Heart right ventricle (tissue), 16 donors: ENCODE data around the gene ELFN2. TPM values are rescaled to one million over a fixed set of nuclear protein-coding genes. Genes with fewer than 3 reads are reported as not detected.
A peak's percentile ranks its signal among the peaks of the same experiment; 100 is the strongest.

Experiments
- ATAC-seq, 8 donors: fragments of 200-7000 bp; cut with Tn5 transposase; one replicate each; pipeline ENCODE4 v1.9.1; 2020; ENCODE audit warnings: mild to moderate bottlenecking in 8 of 8, moderate library complexity in 8 of 8, moderate number of reproducible peaks in 1 of 8
- DNase-seq, 2 donors: peaks; one replicate each; pipeline ENCODE4 v3.0.0-alpha.2; 2020
- H3K27ac ChIP-seq, 10 donors: fragments of 200-600 bp; sonication (generic) in 2 of 10; one replicate each; pipeline versions ENCODE4 v1.5.0 to v1.8.0; 2020 to 2022; ENCODE audit warnings: mild to moderate bottlenecking in 3 of 10
- H3K27me3 ChIP-seq, 7 donors: fragments of 200-600 bp; one replicate each; pipeline ENCODE4 v1.8.0; 2021 to 2022; ENCODE audit warnings: mild to moderate bottlenecking in 2 of 7
- H3K36me3 ChIP-seq, 9 donors: fragments of 200-600 bp; sonication (generic) in 1 of 9; one replicate each; pipeline versions ENCODE4 v1.5.0 to v1.8.0; 2020 to 2022; ENCODE audit warnings: mild to moderate bottlenecking in 2 of 9
- H3K4me1 ChIP-seq, 9 donors: fragments of 200-600 bp; sonication (generic) in 1 of 9; one replicate each; pipeline versions ENCODE4 v1.5.0 to v1.8.0; 2020 to 2022; ENCODE audit warnings: mild to moderate bottlenecking in 4 of 9
- H3K4me3 ChIP-seq, 10 donors: fragments of 200-600 bp; sonication (generic) in 2 of 10; one replicate each; pipeline versions ENCODE4 v1.5.0 to v1.8.0; 2020 to 2022; ENCODE audit warnings: mild to moderate bottlenecking in 7 of 10, moderate library complexity in 2 of 10
- H3K9me3 ChIP-seq, 11 donors: fragments of 200-600 bp in 10 of 11; sonication (generic) in 2 of 11; one replicate each; pipeline versions ENCODE4 v1.5.0 to v1.8.0; 2013 to 2022; ENCODE audit warnings: mild to moderate bottlenecking in 2 of 11, control low read depth in 1 of 11, moderate library complexity in 1 of 11
- WGBS, 2 donors: extraction: QIAGEN DNeasy Blood & Tissue Kit; methylation state at CpG; one replicate each; pipeline ENCODE4 v1.1.7; 2013; ENCODE audit warnings: inconsistent platforms in 1 of 2; 5-methylcytosine and 5-hydroxymethylcytosine counted together
- intact Hi-C, 10 donors: fragments of 100-400 bp; cut with DNase I; formaldehyde crosslinking; loops; one replicate each; pipeline versions ENCODE4 v1.11.1 to v1.14.2; 2022
- polyA plus RNA-seq, 2 donors: library from polyadenylated mRNA; stranded (reverse); fragments of 200-250 nt; gene quantifications; one replicate each; pipeline ENCODE4 v1.2.3, GENCODE V29; 2013
- total RNA-seq, 10 donors: library from RNA; stranded (reverse); fragmentation: NEBNext Ultra II Directional in 3 of 10; extraction: Animal tissue kit (Norgen Biotek cat#: 25700) in 3 of 10; gene quantifications; one replicate each; pipeline versions ENCODE4 v1.2.1 to v1.2.4, GENCODE V29; 2021 to 2023
- TF ChIP-seq, protein P1 (sequence below), 9 donors: fragments of 200-600 bp; sonication (generic) in 2 of 9; IDR thresholded peaks; one replicate each; pipeline versions ENCODE4 v1.5.0 to v1.8.0; 2021 to 2022; ENCODE audit warnings: antibody characterized with exemption in 9 of 9, mild to moderate bottlenecking in 5 of 9, moderate library complexity in 1 of 9
- donor health status: Arrhythmogenic right ventricular cardiomyopathy.
- donor health status: ischemic (EF 13 %, LVEDD 7.1; RV severe dilation, severe dysfunction).
- donor health status: healthy with polysubstance abuse.
- donor health status: DM: no; HTN: yes; CAD: no.
- donor health status: DM: no; HTN: no; CAD: no.
- donor health status: ischemic (EF 25% LVEDD 6.9; RV normal size, moderate dysfunction).
- donor health status: ischemic (EF 25% LVEDD 5.7; RV mildly dilated, moderate dysfunction).
- donor health status: healthy.
- donor health status: DM: yes; HTN: yes; CAD: no.
- donor health status: Ischemic cardiomyopathy.
- donor health status: ischemic (EF 35%, LVEDD 5.7; RV mildly dilated, moderate dysfunction).
- donor health status: nonischemic (EF 11% LVEDD 7.7; RV severe dilation, severe dysfunction).
- donor health status: DM: yes; HTN: yes; CAD: no.
- donor health status: PGD.
- donor health status: ischemic (EF 29% LVEDD 5.4; RV normal size, mild dysfunction).
- donor health status: nonischemic (EF 23%, LVEDD 6.1; RV moderate dilation, normal function).

Gene ELFN2
- total and polyA plus RNA-seq, 12 donors: under 0.01 to 0.21 (median 0.05) TPM; not detected in 4

DNA sequence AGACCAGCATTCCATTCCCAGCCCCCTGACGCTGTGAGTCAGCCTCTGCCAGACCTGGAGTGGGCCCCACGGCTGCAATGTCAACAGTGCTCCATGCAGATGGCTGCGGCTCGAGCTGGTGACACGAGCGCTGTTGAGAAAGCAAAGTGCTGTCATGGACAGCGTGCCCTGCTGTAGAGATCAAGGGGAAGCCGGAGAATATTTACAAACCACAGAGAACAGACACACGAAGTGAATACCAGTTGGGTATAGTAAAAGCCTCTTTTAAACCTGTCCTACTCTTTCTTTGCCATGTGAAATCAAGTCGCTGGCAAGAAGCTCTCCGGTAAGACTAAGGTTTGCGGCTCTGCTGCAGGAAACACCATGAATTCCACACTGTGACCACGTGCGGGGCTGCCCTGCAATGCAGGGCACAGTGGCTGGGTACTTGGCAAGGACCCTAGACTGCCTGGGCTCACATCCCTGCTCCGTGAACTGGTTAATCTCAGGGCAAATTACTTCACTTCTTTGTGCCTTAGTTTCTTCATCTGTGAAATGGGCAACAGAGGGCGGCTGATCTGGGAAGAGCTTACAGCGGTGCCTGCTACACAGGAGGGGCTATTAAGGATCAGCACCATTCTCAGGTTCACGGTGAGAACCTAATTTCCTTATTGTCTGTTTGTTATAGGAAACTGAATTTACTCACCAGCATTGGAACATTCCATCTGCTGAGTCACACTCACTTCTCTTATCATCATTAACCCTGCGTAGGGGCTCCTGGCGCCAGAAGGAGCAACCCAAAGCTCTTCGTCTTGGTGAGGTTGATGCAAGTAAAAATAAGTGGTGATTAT lies 27.8 kb upstream of the ELFN2 start:
- DNase-seq (no peak), ATAC-seq (peak in 1 of 8 donors; percentile 47)
- H3K4me3 ChIP-seq: no peak overlapping the region
- H3K4me1 ChIP-seq: peaks cover 0 to 5% (median 0%) of the 10 kb centered on the region in 9 donors
- intact Hi-C loops: loop anchor here in 4 of 10 donors (5.0 to 10.0 kb wide), 4 partner anchors 138 to 193 kb away; no protein-coding TSS in a partner anchor
- TF ChIP-seq, protein P1, sequence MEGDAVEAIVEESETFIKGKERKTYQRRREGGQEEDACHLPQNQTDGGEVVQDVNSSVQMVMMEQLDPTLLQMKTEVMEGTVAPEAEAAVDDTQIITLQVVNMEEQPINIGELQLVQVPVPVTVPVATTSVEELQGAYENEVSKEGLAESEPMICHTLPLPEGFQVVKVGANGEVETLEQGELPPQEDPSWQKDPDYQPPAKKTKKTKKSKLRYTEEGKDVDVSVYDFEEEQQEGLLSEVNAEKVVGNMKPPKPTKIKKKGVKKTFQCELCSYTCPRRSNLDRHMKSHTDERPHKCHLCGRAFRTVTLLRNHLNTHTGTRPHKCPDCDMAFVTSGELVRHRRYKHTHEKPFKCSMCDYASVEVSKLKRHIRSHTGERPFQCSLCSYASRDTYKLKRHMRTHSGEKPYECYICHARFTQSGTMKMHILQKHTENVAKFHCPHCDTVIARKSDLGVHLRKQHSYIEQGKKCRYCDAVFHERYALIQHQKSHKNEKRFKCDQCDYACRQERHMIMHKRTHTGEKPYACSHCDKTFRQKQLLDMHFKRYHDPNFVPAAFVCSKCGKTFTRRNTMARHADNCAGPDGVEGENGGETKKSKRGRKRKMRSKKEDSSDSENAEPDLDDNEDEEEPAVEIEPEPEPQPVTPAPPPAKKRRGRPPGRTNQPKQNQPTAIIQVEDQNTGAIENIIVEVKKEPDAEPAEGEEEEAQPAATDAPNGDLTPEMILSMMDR (IDR thresholded peaks at IDR 0.05): no peak
- H3K27ac ChIP-seq: no peak overlapping the region
- 40 to 49% methylated on average over 21 of the region's 21 CpGs for WGBS, 2 donors
- H3K9me3 ChIP-seq: peaks cover 0 to 13% (median 0%) of the 10 kb centered on the region in 11 donors
- peaks cover 5 to 67% (median 32%) of the 10 kb centered on the region in 7 donors for H3K27me3 ChIP-seq
- peaks cover 0 to 4% (median 0%) of the 10 kb centered on the region in 9 donors for H3K36me3 ChIP-seq

DNA sequence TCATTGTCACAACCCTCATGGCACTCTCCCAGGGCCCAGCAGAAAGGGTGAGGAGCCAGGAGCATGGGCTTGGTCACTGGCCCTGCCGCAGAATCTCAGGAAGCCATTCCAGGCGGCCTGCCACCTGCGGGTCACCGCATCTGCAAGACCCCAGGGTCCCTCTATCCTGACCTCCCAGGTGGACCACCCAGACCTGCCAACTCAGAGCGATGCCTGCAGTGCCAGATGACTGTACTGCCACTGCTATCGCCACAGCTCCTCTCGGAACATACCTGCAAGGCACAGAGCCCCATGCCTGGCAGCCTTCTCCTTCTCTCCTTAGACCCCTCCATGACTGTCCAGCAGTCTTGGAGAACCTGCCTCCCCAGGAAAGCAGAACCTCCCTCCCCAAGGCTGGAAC lies 26.4 kb upstream of the ELFN2 start:
- H3K27ac ChIP-seq: no peak overlapping the region
- WGBS, 2 donors: 91 to 93% methylated on average over 7 of the region's 7 CpGs
- DNase-seq: no peak
- H3K4me3 ChIP-seq: no peak overlapping the region
- TF ChIP-seq, protein P1 (IDR thresholded peaks at IDR 0.05): no peak
- H3K27me3 ChIP-seq: peaks cover 5 to 69% (median 38%) of the 10 kb centered on the region in 7 donors
- peaks cover 0 to 13% (median 0%) of the 10 kb centered on the region in 11 donors for H3K9me3 ChIP-seq
- peaks cover 0 to 5% (median 0%) of the 10 kb centered on the region in 9 donors for H3K4me1 ChIP-seq
- ATAC-seq: no peak
- H3K36me3 ChIP-seq: peaks cover 0 to 4% (median 0%) of the 10 kb centered on the region in 9 donors
- intact Hi-C loops: loop anchor here in 1 of 10 donors (10.0 kb wide), 1 partner anchor 189 kb away; no protein-coding TSS in a partner anchor

DNA sequence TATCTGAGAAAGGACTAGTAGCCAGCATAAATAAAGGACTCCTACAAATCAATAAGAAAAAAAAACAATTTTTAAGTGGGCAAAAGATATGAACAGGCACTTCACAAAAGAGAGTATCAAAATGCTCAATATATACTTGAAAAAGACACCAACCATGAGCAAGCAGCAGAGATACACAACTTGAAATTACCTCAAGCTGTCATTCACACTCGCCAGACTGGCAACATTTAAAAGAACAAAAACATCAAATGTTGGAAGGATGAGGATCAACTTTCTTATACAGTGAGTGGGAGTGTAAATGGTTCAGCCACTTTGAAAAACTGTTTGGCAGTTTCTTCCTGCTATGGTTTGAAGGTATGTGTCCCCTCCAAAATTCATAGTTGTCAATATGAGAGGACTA lies 23.9 kb upstream of the ELFN2 start:
- TF ChIP-seq, protein P1 (IDR thresholded peaks at IDR 0.05): no peak
- Histone ChIP-seq H3K4me3 (no peak overlapping the region), H3K9me3 (peaks cover 0 to 13% (median 0%) of the 10 kb centered on the region in 11 donors), H3K36me3 (no peaks in the 10 kb centered on the region), H3K27ac (no peak overlapping the region), H3K4me1 (peaks cover 0 to 5% (median 0%) of the 10 kb centered on the region in 9 donors), H3K27me3 (peaks cover 0 to 72% (median 39%) of the 10 kb centered on the region in 7 donors)
- DNase-seq: no peak
- ATAC-seq: no peak
- 42 to 47% methylated on average over 1 of the region's 1 CpG for WGBS, 2 donors
- intact Hi-C loops: loop anchor here in 1 of 10 donors (10.0 kb wide), 1 partner anchor 186 kb away; no protein-coding TSS in a partner anchor

DNA sequence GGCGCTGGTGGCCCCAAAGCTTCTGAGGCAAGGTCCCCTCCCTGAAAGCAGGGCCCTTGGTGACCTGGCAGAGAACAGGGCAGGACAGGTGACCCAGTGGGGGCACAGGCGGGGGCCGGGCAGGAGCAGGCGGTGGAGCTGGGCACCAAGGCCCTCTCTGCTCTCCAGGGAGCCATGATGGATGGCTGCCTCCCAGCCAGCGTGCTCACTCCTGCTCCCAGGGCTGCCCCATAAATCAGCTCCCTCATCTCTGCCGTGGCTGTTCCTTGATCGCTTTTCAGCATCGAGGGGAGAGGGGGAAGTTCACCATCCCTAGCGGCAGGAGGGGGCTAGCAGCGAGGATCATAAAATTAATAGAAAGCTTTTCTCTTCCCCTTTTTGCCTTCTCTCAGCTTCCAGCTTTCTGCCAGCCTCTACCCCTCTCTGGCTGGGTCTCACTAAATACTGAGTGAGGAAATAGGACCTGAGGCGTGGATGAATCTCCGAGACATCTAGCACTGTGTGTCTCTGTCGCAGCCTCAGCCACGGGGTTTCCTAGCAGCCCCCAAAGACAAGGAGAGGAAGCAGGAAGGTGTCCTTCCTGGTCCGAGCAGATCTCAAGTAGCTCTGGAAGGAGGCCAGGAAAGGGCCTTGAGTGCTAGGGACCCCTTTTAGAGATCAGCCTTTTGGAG lies 22.2 kb upstream of the ELFN2 start:
- intact Hi-C loops: loop anchor here in 2 of 10 donors (5.0 to 10.0 kb wide), 2 partner anchors 117 to 185 kb away; no protein-coding TSS in a partner anchor
- Histone ChIP-seq H3K9me3 (peaks cover 0 to 13% (median 0%) of the 10 kb centered on the region in 11 donors), H3K36me3 (no peaks in the 10 kb centered on the region), H3K4me3 (no peak overlapping the region), H3K4me1 (no peaks in the 10 kb centered on the region), H3K27ac (no peak overlapping the region), H3K27me3 (peaks cover 0 to 68% (median 48%) of the 10 kb centered on the region in 7 donors)
- 58 to 61% methylated on average over 15 of the region's 15 CpGs for WGBS, 2 donors
- DNase-seq (no peak), ATAC-seq (no peak)
- TF ChIP-seq, protein P1 (IDR thresholded peaks at IDR 0.05): no peak
